HG03066 (cell line): ENCODE data around the gene FCN2.
"Not testable (repeated sequence)": the region's sequence is repeated elsewhere in the genome, so short reads cannot be mapped to it uniquely, and the experiment has no call there.

Experiments
- ATAC-seq: cut with Tn5 transposase; IDR thresholded peaks from one replicate; pipeline ENCODE4 v1.9.1; 2021; ENCODE audit warnings: low read depth; ENCODE audit not compliant: unreplicated experiment

Gene FCN2

GRCh38 chr9:134847138-134847537, 33.5 kb upstream of the FCN2 start:
- ATAC-seq: no peak

GRCh38 chr9:134847752-134848432, 32.7 kb upstream of the FCN2 start:
- no peak for ATAC-seq

DNA sequence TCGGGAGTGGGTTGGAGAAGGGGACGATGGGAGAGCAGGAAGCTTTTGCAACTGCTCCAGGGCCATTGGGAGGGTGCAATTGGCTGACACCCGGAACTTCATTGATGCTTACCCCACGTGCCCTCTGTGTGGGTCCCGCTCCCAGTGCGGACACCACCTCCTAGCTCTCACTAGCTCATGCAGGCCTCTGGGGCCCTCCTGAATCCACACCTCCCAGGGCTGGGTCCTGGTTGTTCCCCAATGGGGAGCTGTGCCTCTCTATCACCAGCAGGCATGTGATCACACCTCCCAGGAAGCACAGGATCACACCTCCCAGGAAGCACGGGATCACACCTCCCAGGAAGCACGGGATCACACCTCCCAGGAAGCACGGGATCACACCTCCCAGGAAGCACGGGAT, 32.1 kb upstream of the FCN2 start:
- ATAC-seq: no peak

GRCh38 chr9:134850611-134851010, 30.0 kb upstream of the FCN2 start:
- no peak for ATAC-seq

DNA sequence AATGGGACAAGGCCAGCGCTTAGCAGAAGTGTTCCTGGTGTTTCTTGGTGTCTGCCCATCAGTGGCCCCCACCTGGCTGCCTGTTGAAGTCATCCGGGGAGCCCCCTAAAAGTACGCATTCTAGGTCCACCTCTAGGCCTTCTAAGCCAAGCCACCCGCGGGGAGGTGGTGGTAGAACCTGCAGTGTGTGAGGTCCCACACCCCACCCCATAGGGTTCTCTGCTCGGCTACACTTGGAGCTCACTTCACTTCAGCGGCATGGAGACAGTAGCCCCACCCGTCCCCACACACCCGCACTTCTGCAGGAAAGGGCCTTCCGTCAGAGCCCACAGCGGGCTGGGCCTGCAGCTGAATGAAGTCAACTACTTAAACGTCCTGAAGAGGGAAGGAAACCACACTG, 29.6 kb upstream of the FCN2 start:
- ATAC-seq: no peak

- no peak for ATAC-seq
These were observed 27.5 kb upstream of the FCN2 start for GRCh38 chr9:134852906-134853654.

- ATAC-seq: no peak
These were observed 26.7 kb upstream of the FCN2 start for GRCh38 chr9:134853893-134854292.

DNA sequence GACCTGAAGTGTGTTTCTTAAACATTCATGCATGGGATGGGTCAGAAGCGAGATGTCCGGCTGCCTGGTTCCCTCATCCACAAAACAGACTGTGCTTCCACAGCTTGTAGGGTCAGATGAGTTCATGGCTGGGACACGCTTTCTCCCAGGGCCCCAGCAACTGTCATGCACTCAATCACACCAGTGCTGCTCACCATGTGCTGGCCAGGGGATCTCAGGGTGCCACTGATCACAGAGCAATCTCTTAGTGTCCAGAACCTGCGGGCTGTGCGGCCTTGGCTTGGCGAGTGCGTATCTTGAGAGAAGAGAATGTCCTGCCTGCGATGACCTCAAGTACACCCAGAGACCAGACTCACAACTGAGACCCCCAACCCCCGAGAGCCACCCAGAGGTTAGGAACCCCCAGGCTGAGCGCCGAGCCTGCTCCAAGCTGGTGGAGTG, 26.0 kb upstream of the FCN2 start:
- no peak for ATAC-seq

DNA sequence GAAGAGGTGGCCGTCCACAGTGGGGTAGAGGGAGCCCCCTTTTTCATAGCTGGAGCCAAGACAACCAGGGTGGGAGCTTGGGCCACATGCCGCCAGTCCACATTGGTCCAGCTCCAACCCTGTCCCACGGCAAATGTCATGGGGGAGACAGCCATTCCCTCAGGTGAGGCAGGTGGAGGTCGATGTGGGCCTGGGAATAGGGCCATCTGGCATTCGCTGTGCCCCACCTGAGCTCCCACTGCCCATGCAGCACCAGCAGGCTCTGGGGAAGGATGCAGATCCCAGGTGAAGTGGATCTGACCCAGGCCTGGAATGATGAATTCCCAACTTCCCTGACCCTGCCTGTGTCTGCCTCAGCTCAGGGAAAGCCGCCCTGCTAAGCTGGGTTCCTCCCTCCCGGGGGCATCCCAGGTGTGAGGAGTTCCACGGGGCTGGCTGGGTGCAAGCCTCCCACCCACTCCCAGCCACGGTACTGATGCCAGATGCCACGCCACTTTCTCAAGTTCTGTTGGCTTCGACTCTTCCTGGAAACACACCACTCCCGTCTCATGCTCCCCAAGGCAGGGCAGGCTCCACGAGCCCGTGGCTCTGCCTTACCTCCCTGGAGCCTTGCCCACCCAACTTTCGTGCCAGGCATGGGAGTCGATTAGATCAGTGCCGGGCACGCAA, 25.2 kb upstream of the FCN2 start:
- ATAC-seq: no peak

GRCh38 chr9:134855900-134856377, 24.7 kb upstream of the FCN2 start:
- no peak for ATAC-seq

DNA sequence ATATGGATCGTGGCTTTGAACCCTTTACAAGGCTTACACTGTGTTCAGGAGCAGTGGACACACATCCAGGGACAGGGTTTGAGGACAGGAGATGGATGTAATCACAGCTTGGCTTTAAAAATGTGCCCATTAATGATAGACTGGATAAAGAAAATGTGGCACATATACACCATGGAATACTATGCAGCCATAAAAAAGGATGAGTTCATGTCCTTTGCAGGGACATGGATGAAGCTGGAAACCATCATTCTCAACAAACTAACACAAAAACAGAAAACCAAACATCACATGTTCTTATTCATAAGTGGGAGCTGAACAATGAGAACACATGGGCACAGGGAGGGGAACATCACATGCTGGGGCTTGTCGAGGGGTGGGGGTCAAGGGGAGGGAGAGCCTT, 23.2 kb upstream of the FCN2 start:
- ATAC-seq: not testable (repeated sequence)

- peak; percentile 75 for ATAC-seq
These were observed 22.4 kb upstream of the FCN2 start for GRCh38 chr9:134858051-134858841.

- ATAC-seq: no peak
These were observed 20.1 kb upstream of the FCN2 start for GRCh38 chr9:134860510-134860909.

GRCh38 chr9:134861595-134862334, 18.8 kb upstream of the FCN2 start:
- ATAC-seq: no peak

GRCh38 chr9:134863306-134863902, 17.2 kb upstream of the FCN2 start:
- ATAC-seq: no peak

GRCh38 chr9:134863941-134864820, 16.4 kb upstream of the FCN2 start:
- ATAC-seq: no peak

DNA sequence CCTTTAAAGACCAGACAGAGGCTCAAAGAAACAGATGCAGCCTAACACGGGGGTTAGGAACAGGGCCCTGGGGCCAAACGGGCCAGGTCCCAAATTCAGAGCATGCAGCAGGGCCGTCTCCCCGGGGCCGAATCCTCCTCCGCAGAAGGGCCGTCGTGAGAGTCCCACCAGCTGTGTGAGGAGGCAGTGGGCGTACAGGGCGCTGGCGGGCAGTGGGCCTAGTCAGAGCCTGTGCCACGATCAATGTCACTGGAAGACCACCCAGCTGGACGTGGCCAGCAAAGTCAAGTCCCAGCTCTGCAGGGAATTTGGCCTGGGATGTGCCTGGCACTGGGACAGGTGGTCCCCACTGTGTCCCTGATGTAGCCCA, 15.8 kb upstream of the FCN2 start:
- no peak for ATAC-seq

- no peak for ATAC-seq
These were observed 12.5 kb upstream of the FCN2 start for GRCh38 chr9:134867917-134868750.
